GM10847 (cell line): Measurements from ENCODE around the gene CARD10.

ENCODE experiments used
- POLR2A ChIP-seq: IDR thresholded peaks from 2 replicates; pipeline ENCODE4 v1.6.1; 2011; ENCODE audit not compliant: insufficient read length; ENCODE audit errors: extremely low read depth

The CARD10 gene

GRCh38 chr22:37489983-37490382, 29.2 kb downstream of the CARD10 start:
- no peak for TF ChIP-seq POLR2A

- TF ChIP-seq POLR2A: no peak
Observed at GRCh38 chr22:37488337-37489135, 30.7 kb downstream of the CARD10 start.

- no peak for TF ChIP-seq POLR2A
Observed at GRCh38 chr22:37487571-37487970, 31.6 kb downstream of the CARD10 start.

GRCh38 chr22:37487129-37487528, 32.1 kb downstream of the CARD10 start:
- no peak for TF ChIP-seq POLR2A

- TF ChIP-seq POLR2A: peak; percentile 44
Observed at GRCh38 chr22:37486224-37486845, 32.9 kb downstream of the CARD10 start, which contains the start of gene MFNG. MFNG (minus strand) TSS chr22:37486384; CDS start chr22:37486177, 207 bp downstream.

GRCh38 chr22:37485395-37486223, 33.6 kb downstream of the CARD10 start:
- TF ChIP-seq POLR2A: no peak

- TF ChIP-seq POLR2A: peak; percentile 42
Observed at GRCh38 chr22:37484480-37485394, 34.5 kb downstream of the CARD10 start.

GRCh38 chr22:37483050-37483449, 36.2 kb downstream of the CARD10 start:
- TF ChIP-seq POLR2A: no peak

GRCh38 chr22:37482244-37482643, 37.0 kb downstream of the CARD10 start:
- no peak for TF ChIP-seq POLR2A

GRCh38 chr22:37481347-37481907, 37.8 kb downstream of the CARD10 start:
- TF ChIP-seq POLR2A: no peak

GRCh38 chr22:37480387-37481346, 38.5 kb downstream of the CARD10 start:
- no peak for TF ChIP-seq POLR2A

- no peak for TF ChIP-seq POLR2A
Observed at GRCh38 chr22:37479196-37479595, 40.0 kb downstream of the CARD10 start.

- TF ChIP-seq POLR2A: no peak
Observed at GRCh38 chr22:37476389-37477329, 42.6 kb downstream of the CARD10 start.
